ENCODE measurements around the gene RABGEF1. TPM values are rescaled to one million over a fixed set of nuclear protein-coding genes. Genes with fewer than 3 reads are reported as not detected.
"Not testable (repeated sequence)": the region's sequence is repeated elsewhere in the genome, so short reads cannot be mapped to it uniquely, and the experiment has no call there.

RABGEF1 gene
- total RNA-seq, 1 experiment from 2014 or later, result 27.0 TPM

GRCh38 chr7:66734006-66734405 lies 6.5 kb upstream of the RABGEF1 start:
- no peak for DNase-seq (ENCODE audit: extremely low read depth, low read depth)

- DNase-seq (ENCODE audit: extremely low read depth, low read depth), result no peak
Observed at GRCh38 chr7:66735154-66735553, 5.4 kb upstream of the RABGEF1 start.

- DNase-seq (ENCODE audit: extremely low read depth, low read depth), result no peak
Observed at GRCh38 chr7:66735850-66736249, 4.7 kb upstream of the RABGEF1 start.

- no peak for DNase-seq (ENCODE audit: extremely low read depth, low read depth)
Observed at GRCh38 chr7:66736892-66737291, 3.6 kb upstream of the RABGEF1 start.

- DNase-seq (ENCODE audit: extremely low read depth, low read depth), result no peak
Observed at GRCh38 chr7:66737667-66738066, 2.9 kb upstream of the RABGEF1 start.

- DNase-seq (ENCODE audit: extremely low read depth, low read depth), result no peak
Observed at GRCh38 chr7:66739477-66739876, 1.1 kb upstream of the RABGEF1 start.

- no peak for DNase-seq (ENCODE audit: extremely low read depth, low read depth)
Observed at GRCh38 chr7:66739953-66740301, 606 bp upstream of the RABGEF1 start.

GRCh38 chr7:66740980-66741709 lies 612 bp downstream of the RABGEF1 start:
- DNase-seq (ENCODE audit: extremely low read depth, low read depth), result peak; percentile 9

GRCh38 chr7:66741710-66742049 lies 1.1 kb downstream of the RABGEF1 start:
- peak; percentile 6 for DNase-seq (ENCODE audit: extremely low read depth, low read depth)

GRCh38 chr7:66742298-66742697 lies 1.8 kb downstream of the RABGEF1 start:
- DNase-seq (ENCODE audit: extremely low read depth, low read depth), result peak; percentile 7

GRCh38 chr7:66743920-66744319 lies 3.4 kb downstream of the RABGEF1 start:
- DNase-seq (ENCODE audit: extremely low read depth, low read depth), result no peak

- no peak for DNase-seq (ENCODE audit: extremely low read depth, low read depth)
Observed at GRCh38 chr7:66747385-66747784, 6.9 kb downstream of the RABGEF1 start.

GRCh38 chr7:66747881-66748511 lies 7.5 kb downstream of the RABGEF1 start:
- DNase-seq (ENCODE audit: extremely low read depth, low read depth), result no peak

- no peak for DNase-seq (ENCODE audit: extremely low read depth, low read depth)
Observed at GRCh38 chr7:66748791-66749190, 8.3 kb downstream of the RABGEF1 start.

- no peak for DNase-seq (ENCODE audit: extremely low read depth, low read depth)
Observed at GRCh38 chr7:66751945-66752344, 11.4 kb downstream of the RABGEF1 start.

GRCh38 chr7:66754541-66754940 lies 14.0 kb downstream of the RABGEF1 start:
- DNase-seq (ENCODE audit: extremely low read depth, low read depth), result no peak

GRCh38 chr7:66755059-66755458 lies 14.5 kb downstream of the RABGEF1 start:
- DNase-seq (ENCODE audit: extremely low read depth, low read depth), result not testable (repeated sequence)

- not testable (repeated sequence) for DNase-seq (ENCODE audit: extremely low read depth, low read depth)
Observed at GRCh38 chr7:66756227-66756626, 15.7 kb downstream of the RABGEF1 start.

- DNase-seq (ENCODE audit: extremely low read depth, low read depth), result no peak
Observed at GRCh38 chr7:66756889-66757288, 16.4 kb downstream of the RABGEF1 start.

GRCh38 chr7:66757939-66758338 lies 17.4 kb downstream of the RABGEF1 start:
- DNase-seq (ENCODE audit: extremely low read depth, low read depth), result no peak

- DNase-seq (ENCODE audit: extremely low read depth, low read depth), result no peak
Observed at GRCh38 chr7:66758950-66759628, 18.6 kb downstream of the RABGEF1 start.

GRCh38 chr7:66763183-66763582 lies 22.6 kb downstream of the RABGEF1 start:
- DNase-seq (ENCODE audit: extremely low read depth, low read depth), result not testable (repeated sequence)
